ENCODE results near the gene KIF2A.

Gene KIF2A

GRCh38 chr5:62305715-62306322, at the start of gene KIF2A:
KIF2A (plus strand) TSS chr5:62306206; CDS start chr5:62306473, 267 bp downstream.
- peak; percentile 92 for DNase-seq

GRCh38 chr5:62257020-62257367, 49.0 kb upstream of the KIF2A start:
- no peak for DNase-seq

GRCh38 chr5:62258654-62259053, 47.4 kb upstream of the KIF2A start:
- no peak for DNase-seq

GRCh38 chr5:62259699-62260250, 46.2 kb upstream of the KIF2A start:
- DNase-seq = no peak

- no peak for DNase-seq
Measured at GRCh38 chr5:62260513-62260912, 45.5 kb upstream of the KIF2A start.

GRCh38 chr5:62263401-62263800, 42.6 kb upstream of the KIF2A start:
- DNase-seq = no peak

- no peak for DNase-seq
Measured at GRCh38 chr5:62265648-62266112, 40.3 kb upstream of the KIF2A start.

GRCh38 chr5:62266573-62266972, 39.4 kb upstream of the KIF2A start:
- no peak for DNase-seq

- no peak for DNase-seq
Measured at GRCh38 chr5:62268234-62268633, 37.8 kb upstream of the KIF2A start.

GRCh38 chr5:62268792-62269191, 37.2 kb upstream of the KIF2A start:
- no peak for DNase-seq

GRCh38 chr5:62271370-62271769, 34.6 kb upstream of the KIF2A start:
- no peak for DNase-seq

GRCh38 chr5:62271870-62272269, 34.1 kb upstream of the KIF2A start:
- DNase-seq = no peak

GRCh38 chr5:62273687-62274086, 32.3 kb upstream of the KIF2A start:
- no peak for DNase-seq

- no peak for DNase-seq
Measured at GRCh38 chr5:62275581-62275980, 30.4 kb upstream of the KIF2A start.

GRCh38 chr5:62281411-62281810, 24.6 kb upstream of the KIF2A start:
- DNase-seq = no peak

GRCh38 chr5:62282064-62282463, 23.9 kb upstream of the KIF2A start:
- DNase-seq = no peak

- DNase-seq = no peak
Measured at GRCh38 chr5:62283005-62283404, 23.0 kb upstream of the KIF2A start.

- no peak for DNase-seq
Measured at GRCh38 chr5:62283861-62284260, 22.1 kb upstream of the KIF2A start.

- no peak for DNase-seq
Measured at GRCh38 chr5:62284946-62285891, 20.8 kb upstream of the KIF2A start.

- DNase-seq = no peak
Measured at GRCh38 chr5:62286834-62287233, 19.2 kb upstream of the KIF2A start.

- no peak for DNase-seq
Measured at GRCh38 chr5:62287237-62287636, 18.8 kb upstream of the KIF2A start.

- no peak for DNase-seq
Measured at GRCh38 chr5:62288118-62288517, 17.9 kb upstream of the KIF2A start.

- DNase-seq = no peak
Measured at GRCh38 chr5:62289813-62290212, 16.2 kb upstream of the KIF2A start.

- peak; percentile 73 for DNase-seq
Measured at GRCh38 chr5:62291829-62292228, 14.2 kb upstream of the KIF2A start.
